Aorta (tissue), 5 donors: ENCODE data around the gene TGFBI. TPM values are rescaled to one million over a fixed set of nuclear protein-coding genes. Genes with fewer than 3 reads are reported as not detected.

Source experiments
- ATAC-seq: fragments of 200-7000 bp; cut with Tn5 transposase; one replicate; pipeline ENCODE4 v1.9.1; 2022; ENCODE audit warnings: moderate library complexity; ENCODE audit not compliant: low FRiP score
- DNase-seq, 2 donors: peaks; one replicate each; pipeline ENCODE4 v3.0.0-alpha.2; 2020
- H3K27ac ChIP-seq, 2 donors: one replicate each; pipeline ENCODE4 v1.5.1; 2013; ENCODE audit warnings: low read length in 2 of 2, mild to moderate bottlenecking in 2 of 2, moderate library complexity in 2 of 2, control low read depth in 1 of 2, inconsistent platforms in 1 of 2, low read depth in 1 of 2
- H3K27me3 ChIP-seq, 2 donors: one replicate each; pipeline ENCODE4 v1.6.1; 2013; ENCODE audit warnings: control low read depth in 1 of 2, low read length in 1 of 2, mild to moderate bottlenecking in 1 of 2, moderate library complexity in 1 of 2; ENCODE audit not compliant: insufficient read depth in 2 of 2, control insufficient read depth in 1 of 2
- H3K36me3 ChIP-seq, 2 donors: one replicate each; pipeline ENCODE4 v1.6.1; 2013; ENCODE audit warnings: control low read depth in 1 of 2, low read length in 1 of 2, mild to moderate bottlenecking in 1 of 2; ENCODE audit not compliant: insufficient read depth in 2 of 2, control insufficient read depth in 1 of 2
- H3K4me1 ChIP-seq, 2 donors: one replicate each; pipeline ENCODE4 v1.6.1; 2013; ENCODE audit warnings: low read length in 2 of 2, control low read depth in 1 of 2, mild to moderate bottlenecking in 1 of 2, moderate library complexity in 1 of 2; ENCODE audit not compliant: insufficient read depth in 2 of 2, control insufficient read depth in 1 of 2
- H3K4me3 ChIP-seq, 2 donors: one replicate each; pipeline ENCODE4 v1.5.1; 2013; ENCODE audit warnings: low read length in 2 of 2, control low read depth in 1 of 2, mild to moderate bottlenecking in 1 of 2
- H3K9me3 ChIP-seq: one replicate; pipeline ENCODE4 v1.6.1; 2013; ENCODE audit warnings: mild to moderate bottlenecking, low read length; ENCODE audit not compliant: control insufficient read depth
- WGBS, 2 donors: extraction: QIAGEN DNeasy Blood & Tissue Kit; methylation state at CpG; one replicate each; pipeline ENCODE4 v1.1.7; 2013; 5-methylcytosine and 5-hydroxymethylcytosine counted together
- intact Hi-C, 2 donors: fragments of 100-400 bp; cut with DNase I; formaldehyde crosslinking; loops; one replicate each; pipeline versions ENCODE4 v1.14.2 to v1.15.0; 2022
- polyA plus RNA-seq, 2 donors: library from polyadenylated mRNA; stranded (reverse); fragments of 200-250 nt; gene quantifications; one replicate each; pipeline ENCODE4 v1.2.3, GENCODE V29; 2013
- total RNA-seq, 2 donors: library from RNA; stranded (reverse); fragmentation: NEBNext Ultra II Directional; extraction: Animal tissue kit (Norgen Biotek cat#: 25700); gene quantifications; one replicate each; pipeline ENCODE4 v1.2.1, GENCODE V29; 2021
- donor health status: healthy with polysubstance abuse.
- donor health status: Bipolar disorder and iron deficiency.
- donor health status: DM: no; HTN: no; CAD: no.
- donor health status: DM: no; HTN: no; CAD: no.
- donor health status: DM: yes; HTN: yes; CAD: no.

Gene TGFBI
- total and polyA plus RNA-seq, 4 donors: 83.3 to 335 (median 207) TPM

DNA sequence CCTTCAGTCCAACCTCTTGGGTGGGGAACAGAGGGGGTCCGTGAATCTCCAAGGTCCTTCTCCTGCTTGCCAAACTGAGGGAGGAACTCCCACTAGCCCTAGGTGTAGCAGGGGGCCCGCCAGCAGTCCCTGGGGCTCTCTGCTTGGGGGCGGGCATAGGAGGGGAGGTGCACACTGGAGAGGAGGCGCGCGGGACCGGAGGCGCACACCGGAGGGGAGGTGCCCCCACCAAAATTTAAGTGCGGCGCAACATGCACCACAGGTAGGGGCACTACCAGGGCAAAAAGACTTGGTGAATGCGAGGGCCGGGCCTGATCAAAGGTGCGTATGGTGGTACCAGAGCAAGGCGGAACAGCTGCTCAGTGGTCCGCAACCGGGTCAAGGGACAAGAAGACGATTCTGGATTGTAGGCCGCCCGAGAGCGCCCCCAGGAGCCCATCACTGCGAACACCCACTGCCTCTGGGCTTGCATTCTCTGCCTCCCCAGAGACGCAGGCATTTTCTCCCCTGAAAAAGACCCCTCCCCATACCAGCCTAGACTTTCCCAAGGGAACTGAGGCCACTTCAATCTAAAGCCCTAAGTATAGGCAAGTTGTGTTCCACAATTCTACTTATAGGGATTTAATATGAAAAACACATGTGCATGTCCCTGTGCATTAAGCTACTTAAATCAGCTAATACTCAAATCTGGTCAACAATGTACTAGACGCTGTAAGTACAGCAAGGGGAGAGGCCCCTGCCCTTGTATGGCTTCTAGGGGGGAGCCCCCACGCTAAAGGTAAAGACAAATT, 50.6 kb downstream of the TGFBI start:
- Histone ChIP-seq H3K4me1 (no peaks in the 10 kb centered on the region), H3K27me3 (no peaks in the 10 kb centered on the region), H3K9me3 (no peaks in the 10 kb centered on the region), H3K36me3 (no peaks in the 10 kb centered on the region), H3K4me3 (no peak overlapping the region), H3K27ac (no peak overlapping the region)
- DNase-seq (no peak), ATAC-seq (no peak)
- 52 to 69% methylated on average over 25 of the region's 25 CpGs for WGBS, 2 donors
- intact Hi-C loops: no loop called here

DNA sequence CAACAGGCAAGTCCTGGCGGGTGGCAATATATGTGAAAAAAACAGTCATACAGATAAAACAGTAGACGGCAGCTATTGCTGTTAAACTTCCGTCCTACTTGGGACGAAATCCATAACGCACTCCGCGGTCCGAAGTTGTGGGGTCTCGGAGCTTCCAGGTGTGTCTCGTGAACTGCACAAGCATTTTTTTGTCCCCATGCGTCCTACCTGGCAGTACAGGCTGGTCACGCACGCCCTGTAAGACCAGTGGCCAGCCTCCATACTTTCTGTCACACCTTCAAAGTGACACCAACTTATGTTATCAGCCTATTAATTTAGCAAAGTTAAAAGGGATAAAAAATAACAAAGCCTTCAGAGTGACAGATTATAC, 51.3 kb downstream of the TGFBI start:
- peak; percentile 40 for ATAC-seq
- Histone ChIP-seq H3K27me3 (no peaks in the 10 kb centered on the region), H3K36me3 (no peaks in the 10 kb centered on the region), H3K4me1 (no peaks in the 10 kb centered on the region), H3K9me3 (no peaks in the 10 kb centered on the region), H3K27ac (no peak overlapping the region), H3K4me3 (no peak overlapping the region)
- no peak for DNase-seq
- WGBS, 2 donors: 4 to 50% methylated on average over 13 of the region's 13 CpGs
- intact Hi-C loops: loop anchor here (5.0 to 10.0 kb wide), 3 partner anchors 52 to 193 kb away; partner anchors contain the start of gene SMAD5 (in 1 of the 2)

DNA sequence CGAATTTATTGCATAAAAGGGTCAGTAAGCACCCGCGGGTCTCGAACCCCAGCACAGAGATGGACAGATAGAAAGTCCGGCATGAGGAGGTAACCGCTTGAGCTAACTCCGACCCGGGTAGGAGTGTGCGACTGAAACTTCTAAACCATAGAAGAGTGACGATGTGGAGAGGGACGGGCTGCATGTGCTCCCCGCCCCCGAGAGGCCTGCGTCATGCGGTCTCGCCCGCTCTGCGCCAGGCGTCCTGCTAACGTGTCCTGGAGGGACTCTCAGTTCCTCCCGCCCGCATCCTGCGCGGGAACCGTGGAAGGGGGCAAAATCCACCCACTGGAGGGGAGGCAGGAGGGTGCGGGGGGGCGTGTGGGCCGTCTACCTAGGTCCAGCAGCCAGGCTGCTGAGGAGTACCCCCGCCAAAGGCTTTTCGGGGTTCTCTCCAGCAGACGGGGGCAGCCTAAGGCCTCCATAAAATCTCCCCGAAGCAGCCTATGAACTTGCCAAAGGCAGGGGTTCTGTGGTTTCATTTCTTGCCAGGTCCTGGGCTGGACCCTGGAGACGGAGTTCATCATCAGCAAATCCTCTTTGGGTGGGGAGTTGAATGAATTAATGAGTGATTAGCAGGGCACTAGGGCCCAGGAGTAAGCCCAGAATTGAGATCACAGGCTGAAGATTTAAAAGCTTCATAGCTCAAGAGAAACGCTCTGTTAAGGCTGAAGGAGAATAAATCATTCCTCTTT, 51.9 kb downstream of the TGFBI start:
- H3K36me3 ChIP-seq: no peaks in the 10 kb centered on the region
- H3K27me3 ChIP-seq: no peaks in the 10 kb centered on the region
- intact Hi-C loops: loop anchor here (5.0 to 10.0 kb wide), 3 partner anchors 52 to 193 kb away; partner anchors contain the start of gene SMAD5 (in 1 of the 2)
- H3K9me3 ChIP-seq: no peaks in the 10 kb centered on the region
- DNase-seq (peak; percentile 92 to 95), ATAC-seq (peak; percentile 96)
- 3 to 53% methylated on average over 34 of the region's 34 CpGs for WGBS, 2 donors
- peak overlapping the region in 1 of 2 donors; percentile 37 for H3K4me3 ChIP-seq
- H3K27ac ChIP-seq: peak overlapping the region in 1 of 2 donors; percentile 22
- no peaks in the 10 kb centered on the region for H3K4me1 ChIP-seq

DNA sequence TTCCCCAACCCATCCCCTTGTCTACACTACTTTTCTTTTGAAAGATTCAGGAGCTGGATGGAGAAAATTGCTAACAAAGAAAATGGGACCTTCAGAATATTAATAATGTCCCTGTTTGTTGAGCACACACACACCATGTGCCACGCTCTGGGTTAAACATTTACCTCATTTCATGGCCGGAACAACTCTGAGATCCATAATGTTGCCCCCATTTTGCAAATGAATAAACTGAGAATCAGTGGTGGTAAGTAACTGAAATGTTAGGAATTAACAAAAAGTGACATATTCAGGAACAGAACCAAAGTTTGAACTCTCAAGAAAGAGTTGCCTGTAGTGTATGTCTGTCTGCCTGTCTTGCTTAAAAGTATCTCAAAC, 52.4 kb downstream of the TGFBI start:
- no peak for DNase-seq
- intact Hi-C loops: loop anchor here (5.0 to 10.0 kb wide), 3 partner anchors 51 to 194 kb away; partner anchors contain the start of gene SMAD5 (in 1 of the 2)
- no peaks in the 10 kb centered on the region for H3K9me3 ChIP-seq
- no peaks in the 10 kb centered on the region for H3K36me3 ChIP-seq
- no peak overlapping the region for H3K27ac ChIP-seq
- H3K4me3 ChIP-seq: no peak overlapping the region
- no peak for ATAC-seq
- H3K27me3 ChIP-seq: no peaks in the 10 kb centered on the region
- 87 to 89% methylated on average over 2 of the region's 2 CpGs for WGBS, 2 donors
- H3K4me1 ChIP-seq: no peaks in the 10 kb centered on the region

DNA sequence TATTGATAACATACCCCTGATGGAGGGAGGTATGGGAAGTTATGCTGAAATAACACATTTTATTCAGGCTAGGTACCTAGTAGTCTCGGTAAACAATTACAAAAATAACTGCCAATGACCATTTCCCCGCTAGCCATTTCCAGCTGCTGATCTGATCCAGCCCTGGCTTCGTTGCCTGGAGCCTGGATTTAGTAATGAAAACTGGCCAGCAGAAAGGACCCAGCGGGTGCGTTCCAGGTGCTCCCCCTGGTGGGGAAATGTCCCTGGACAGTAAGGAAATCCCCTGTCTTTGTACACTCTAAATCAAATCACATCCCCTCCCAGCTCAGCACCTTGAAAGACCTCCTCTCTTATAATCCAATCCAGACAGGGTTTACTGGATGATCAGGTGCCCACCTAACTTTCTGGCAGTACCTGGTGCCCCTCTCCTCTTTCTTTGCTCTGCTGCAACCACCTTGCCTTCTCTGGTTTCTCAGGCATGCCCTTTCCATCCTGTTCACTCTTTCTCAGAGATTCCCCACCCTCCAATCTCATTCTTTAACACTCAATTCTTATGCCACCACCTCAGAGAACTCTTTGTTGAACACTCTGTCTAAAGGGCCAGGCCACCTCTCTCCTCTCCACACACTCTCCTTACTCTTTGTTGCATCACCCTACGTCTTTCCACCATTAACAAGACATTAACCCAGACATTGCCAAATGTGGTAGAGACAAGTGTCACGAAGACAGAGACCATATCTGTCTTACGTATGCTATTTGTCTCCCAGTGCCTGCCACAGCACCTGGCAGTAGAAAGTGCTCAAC, 53.8 kb downstream of the TGFBI start:
- 28% methylated on average over 8 of the region's 8 CpGs for WGBS, 2 donors
- no peak overlapping the region for H3K4me3 ChIP-seq
- H3K27ac ChIP-seq: no peak overlapping the region
- intact Hi-C loops: loop anchor here (1.0 to 10.0 kb wide), 8 partner anchors 24 to 195 kb away; partner anchors contain the start of gene SMAD5 (in 1 of the 2)
- H3K36me3 ChIP-seq: no peaks in the 10 kb centered on the region
- peak; percentile 87 to 93 for DNase-seq
- H3K27me3 ChIP-seq: no peaks in the 10 kb centered on the region
- no peaks in the 10 kb centered on the region for H3K9me3 ChIP-seq
- no peaks in the 10 kb centered on the region for H3K4me1 ChIP-seq
- ATAC-seq: peak; percentile 73

DNA sequence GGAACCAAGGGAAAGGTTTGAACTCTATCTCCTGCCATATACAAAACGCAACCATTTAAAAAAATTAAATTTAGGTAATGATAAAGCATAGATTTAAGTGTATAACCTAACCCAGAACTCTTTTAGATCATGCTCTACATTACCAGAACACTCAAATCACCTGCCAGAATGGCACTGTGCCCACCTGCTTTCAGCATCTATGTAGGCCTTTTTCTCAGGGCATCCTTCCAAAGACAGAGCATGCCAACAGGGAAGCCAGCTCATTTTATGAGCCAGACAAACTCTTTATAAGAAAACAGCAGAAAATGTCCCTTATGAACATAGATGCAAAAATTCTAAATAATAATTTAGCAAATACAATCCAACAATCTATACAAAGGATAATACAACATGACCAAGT, 55.9 kb downstream of the TGFBI start:
- intact Hi-C loops: loop anchor here (5.0 to 10.0 kb wide), 3 partner anchors 48 to 197 kb away; partner anchors contain the start of gene SMAD5 (in 1 of the 2)
- Histone ChIP-seq H3K4me1 (peaks cover 0 to 3% of the 10 kb centered on the region in 2 donors), H3K27ac (no peak overlapping the region), H3K27me3 (no peaks in the 10 kb centered on the region), H3K4me3 (no peak overlapping the region), H3K36me3 (no peaks in the 10 kb centered on the region), H3K9me3 (no peaks in the 10 kb centered on the region)
- WGBS, 2 donors: 25 to 29% methylated on average over 1 of the region's 1 CpG
- ATAC-seq (no peak), DNase-seq (peak; percentile 68 to 79)

DNA sequence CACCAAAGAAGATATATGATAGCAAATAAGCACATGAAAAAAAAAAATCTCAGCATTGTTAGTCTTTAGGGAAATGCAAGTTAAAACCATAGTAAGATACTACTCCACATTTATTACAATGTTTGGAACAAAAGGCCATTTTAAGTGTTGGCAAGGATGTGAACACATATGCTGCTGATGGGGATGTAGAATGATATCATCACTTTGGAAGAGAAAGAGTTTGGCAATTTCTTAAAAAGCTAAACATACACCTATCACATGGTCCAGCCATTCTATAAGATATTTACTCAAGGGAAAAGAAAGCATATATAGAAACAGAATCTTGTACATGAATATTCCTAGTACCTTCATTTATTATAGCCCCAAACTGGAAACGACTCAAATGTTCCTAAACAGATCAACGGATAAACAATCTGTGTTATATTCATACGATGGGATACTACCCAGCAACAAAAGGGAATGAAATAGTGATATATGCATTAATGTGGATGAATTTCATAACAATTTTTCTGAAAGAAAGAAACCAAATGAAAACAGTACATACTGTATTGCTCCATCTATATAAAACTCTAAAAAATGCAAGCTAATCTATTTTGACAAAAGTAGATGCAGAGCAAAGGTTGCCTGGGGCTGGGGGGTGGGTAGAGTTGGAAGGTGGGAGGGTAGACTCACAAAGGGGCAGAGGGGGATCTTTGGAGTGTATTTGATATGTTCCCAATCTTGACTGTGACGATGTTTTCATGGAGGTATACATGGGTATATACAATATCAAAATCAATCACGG, 58.2 kb downstream of the TGFBI start:
- no peaks in the 10 kb centered on the region for H3K9me3 ChIP-seq
- no peaks in the 10 kb centered on the region for H3K27me3 ChIP-seq
- H3K36me3 ChIP-seq: no peaks in the 10 kb centered on the region
- peaks cover 0 to 3% of the 10 kb centered on the region in 2 donors for H3K4me1 ChIP-seq
- WGBS, 2 donors: 84 to 89% methylated on average over 5 of the region's 5 CpGs
- ATAC-seq (no peak), DNase-seq (no peak)
- no peak overlapping the region for H3K27ac ChIP-seq
- intact Hi-C loops: loop anchor here in 1 of 2 donors (10.0 kb wide), 1 partner anchor 88 kb away; no protein-coding TSS in a partner anchor
- H3K4me3 ChIP-seq: no peak overlapping the region
